Stimulated activated CD4-positive, alpha-beta T cell treated with anti-CD3 and anti-CD28 coated beads, Interleukin-12 subunit alpha, Interleukin-12 subunit beta, amount 100 ng/mL, for 48 hours (primary cell): Measurements from ENCODE around the gene TSR3.

Source experiments
- DNase-seq, 3 donors: peaks; one replicate each; pipeline ENCODE4 v3.0.0-alpha.2; 2020; ENCODE audit warnings: low read depth in 2 of 3, low spot score in 1 of 3

TSR3 gene

DNA sequence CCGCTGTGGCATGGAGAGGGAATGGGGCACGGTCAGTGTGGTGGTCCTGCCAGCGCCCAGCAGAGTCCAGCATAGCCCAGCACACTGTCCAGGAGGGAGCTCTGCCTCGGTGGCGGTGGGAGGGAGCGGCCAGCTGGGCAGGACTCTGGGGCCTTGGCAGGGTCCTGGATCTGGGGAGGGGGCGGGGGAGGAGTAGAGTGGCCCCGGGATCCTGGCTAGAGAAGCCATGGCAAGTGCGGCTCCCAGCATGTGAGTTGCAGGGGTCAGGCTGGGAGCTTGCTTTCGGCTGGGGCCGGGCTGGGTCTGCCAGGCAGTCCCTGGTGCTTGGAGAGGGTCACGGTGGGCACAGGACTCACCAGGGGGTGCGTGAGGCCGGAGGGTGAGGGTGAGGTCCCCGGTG lies 3.9 kb upstream of the TSR3 start:
- no peak for DNase-seq

DNA sequence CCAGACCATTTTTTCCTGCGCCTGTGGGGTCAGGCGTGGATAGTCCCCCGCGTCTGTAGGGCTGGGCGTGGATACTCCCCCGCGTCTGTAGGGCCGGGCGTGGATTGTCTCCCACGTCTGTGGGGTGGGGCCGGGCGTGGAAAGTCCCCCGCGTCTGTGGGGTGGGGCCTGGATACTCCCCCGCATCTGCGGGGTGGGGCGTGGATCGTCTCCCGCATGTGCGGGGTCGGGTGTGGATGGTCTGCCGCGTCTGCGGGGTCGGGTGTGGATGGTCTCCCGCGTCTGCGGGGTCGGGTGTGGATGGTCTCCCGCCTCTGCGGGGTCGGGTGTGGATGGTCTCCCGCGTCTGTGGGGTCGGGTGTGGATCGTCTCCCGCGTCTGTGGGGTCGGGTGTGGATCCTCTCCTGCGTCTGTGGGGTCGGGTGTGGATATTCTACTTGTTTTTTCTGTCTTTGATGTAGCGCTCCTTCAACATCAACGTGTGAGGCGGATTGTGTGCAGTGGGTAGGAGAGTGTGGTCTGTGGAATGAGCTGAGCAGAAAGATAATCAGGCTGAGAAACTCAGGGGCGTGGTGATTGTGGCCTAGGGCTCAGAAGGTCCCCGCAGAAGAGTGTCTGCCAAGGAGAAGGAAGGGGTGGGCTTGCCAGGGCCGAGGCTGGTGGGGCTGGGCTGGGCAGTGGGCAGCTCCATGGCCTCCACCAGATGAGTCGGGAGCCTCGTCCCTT lies 3.3 kb upstream of the TSR3 start:
- no peak for DNase-seq

DNA sequence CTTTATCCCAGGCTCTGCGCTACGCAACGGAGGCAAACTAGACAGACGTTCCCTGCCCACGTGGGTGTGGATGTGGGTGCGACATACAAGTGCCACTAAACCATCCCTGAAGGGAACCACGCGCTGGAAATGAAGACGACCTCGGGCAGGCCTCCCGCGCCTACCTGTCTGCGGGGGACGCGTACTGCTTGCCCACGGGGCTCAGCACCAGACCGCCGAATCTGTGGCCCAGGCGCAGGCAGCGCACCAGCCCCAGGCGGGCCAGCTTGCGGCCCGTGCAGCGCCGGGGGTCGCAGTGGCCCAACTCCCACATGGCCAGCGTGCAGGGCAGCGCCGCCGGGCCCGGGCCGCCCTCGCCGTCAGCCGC lies 480 bp downstream of the TSR3 start:
- no peak for DNase-seq

GRCh38 chr16:1350691-1351090 lies 987 bp downstream of the TSR3 start:
- DNase-seq = no peak

DNA sequence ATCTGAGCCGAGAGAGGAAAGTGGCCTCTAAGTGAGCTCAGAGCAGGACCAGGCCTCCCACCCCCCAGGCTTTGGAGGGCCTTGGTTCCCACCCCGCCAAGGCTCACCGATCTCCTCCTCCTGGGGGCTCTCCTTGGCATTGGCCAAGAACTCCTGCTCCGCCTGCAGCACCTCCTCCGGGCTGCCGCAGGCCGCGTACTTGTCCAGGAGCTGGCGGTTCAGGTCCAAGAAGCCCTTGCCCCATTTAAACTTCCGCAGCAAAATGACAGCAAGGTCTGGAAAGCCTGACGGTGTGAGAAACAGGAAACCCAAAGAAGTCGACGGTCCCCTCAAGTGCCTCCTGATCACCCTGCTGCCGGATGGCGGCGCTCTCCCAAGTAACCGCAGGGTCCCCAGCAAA lies 1.7 kb downstream of the TSR3 start:
- DNase-seq = no peak

GRCh38 chr16:1349351-1349750 lies 2.3 kb downstream of the TSR3 start:
- DNase-seq = no peak

DNA sequence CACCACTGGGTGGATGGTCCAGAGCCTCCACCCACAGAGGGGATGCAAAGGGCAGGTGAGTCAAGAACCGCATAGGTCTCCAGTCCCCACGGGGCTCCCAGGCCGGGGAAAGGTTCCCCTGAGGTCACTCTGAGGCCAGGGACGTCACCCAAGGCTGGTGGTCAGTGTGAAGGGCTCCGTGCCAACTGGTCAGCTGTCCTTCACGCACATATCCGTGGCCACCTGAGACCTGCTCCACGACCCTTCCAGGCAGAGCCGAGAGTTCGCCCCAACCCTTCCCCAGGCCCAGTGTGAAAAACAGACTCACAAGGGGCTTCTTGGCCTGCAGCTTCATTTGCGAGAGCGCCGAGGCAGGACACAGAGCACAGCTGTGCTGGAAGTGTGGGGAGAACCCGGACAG lies 2.8 kb downstream of the TSR3 start:
- DNase-seq = no peak

DNA sequence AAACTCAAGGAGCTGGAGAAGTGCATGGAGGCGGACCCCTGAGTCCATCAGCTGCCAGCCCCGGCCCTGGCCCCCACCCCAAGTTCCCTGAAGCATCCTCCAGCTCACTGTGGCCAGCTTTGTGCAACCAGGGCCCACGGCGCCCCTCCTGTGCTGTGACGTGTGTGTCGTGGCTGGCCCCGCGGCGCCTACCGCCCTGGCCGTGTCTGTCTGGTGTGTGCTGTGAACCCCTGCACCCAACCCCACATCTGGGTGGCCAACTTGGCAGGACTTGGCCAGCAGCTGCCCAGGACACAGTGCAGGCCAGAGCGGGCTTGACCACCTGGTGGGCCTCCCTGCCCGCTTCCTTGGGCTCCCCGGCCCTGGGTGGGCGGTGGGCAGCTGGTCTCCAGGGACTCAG lies 3.2 kb downstream of the TSR3 start:
- no peak for DNase-seq

GRCh38 chr16:1347962-1348361 lies 3.7 kb downstream of the TSR3 start:
- DNase-seq = no peak

- no peak for DNase-seq
Observed at GRCh38 chr16:1347286-1347855, 4.3 kb downstream of the TSR3 start.

DNA sequence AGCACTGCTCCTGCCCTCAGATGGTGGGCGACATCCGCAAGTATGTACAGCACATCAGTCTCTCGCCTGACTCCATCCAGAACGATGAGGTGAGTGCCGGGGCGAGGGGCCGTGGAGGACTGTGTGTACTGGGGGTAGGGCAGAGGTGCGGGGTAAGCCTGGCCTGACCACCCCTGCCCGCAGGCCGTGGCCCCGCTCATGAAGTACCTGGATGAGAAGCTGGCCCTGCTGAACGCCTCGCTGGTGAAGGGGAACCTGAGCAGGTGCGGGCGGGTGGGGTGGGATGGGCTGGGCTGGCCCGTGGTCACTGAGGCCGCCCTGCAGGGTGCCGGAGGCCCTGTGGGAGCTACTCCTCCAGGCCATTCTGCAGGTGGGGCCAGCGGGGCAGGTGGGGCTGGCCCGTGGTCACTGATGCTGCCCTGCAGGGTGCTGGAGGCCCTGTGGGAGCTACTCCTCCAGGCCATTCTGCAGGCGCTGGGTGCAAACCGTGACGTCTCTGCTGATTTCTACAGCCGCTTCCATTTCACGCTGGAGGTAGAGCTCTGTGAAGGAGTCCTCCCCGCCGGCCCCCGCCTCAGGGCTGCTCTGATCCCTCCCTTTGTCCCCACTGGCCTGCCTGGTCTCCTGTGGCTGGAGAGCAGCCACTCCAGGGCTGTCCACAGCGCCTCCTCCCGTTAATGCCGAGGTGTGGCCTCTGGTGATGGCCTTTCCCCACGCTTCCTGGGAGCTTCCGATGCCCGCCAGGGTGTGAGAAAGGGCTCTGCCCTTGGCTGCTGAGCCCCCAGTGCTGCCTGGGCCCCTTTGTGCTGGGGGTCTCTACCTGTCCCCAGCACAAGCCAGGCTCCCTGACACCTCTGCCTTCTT lies 5.0 kb downstream of the TSR3 start:
- no peak for DNase-seq

DNA sequence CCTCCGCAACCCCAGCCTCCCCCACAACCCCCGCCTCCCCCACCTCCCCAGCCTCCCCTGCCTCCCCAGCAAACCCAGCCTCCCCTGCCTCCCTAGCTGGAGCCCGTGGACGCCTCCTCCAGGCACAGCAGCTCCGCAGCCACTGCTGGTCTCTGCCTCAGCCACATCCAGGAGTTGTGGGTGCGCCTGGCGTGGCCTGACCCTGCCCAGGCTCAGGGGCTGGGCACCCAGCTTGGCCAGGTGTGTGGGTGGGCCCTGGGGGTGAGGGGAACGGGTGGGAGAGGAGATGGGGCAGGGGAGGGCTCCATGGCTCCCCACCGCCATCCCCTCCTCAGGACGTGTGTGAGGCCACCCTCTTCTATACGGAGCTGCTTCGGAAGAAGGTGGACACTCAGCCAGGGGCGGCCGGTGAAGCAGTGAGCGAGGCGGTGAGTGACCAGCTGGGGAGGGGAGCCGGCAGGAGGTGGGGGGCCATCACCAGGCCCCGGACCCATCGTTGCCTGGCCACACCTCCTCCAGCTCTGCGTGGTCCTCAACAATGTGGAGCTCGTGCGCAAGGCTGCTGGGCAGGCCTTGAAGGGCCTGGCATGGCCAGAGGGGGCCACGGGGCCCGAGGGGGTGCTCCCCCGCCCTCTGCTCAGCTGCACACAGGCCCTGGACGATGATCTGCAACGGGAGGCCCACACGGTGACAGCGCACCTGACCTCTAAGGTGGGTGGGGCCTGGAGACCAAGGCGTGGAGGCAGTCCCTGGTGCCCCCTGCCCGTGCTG lies 5.8 kb downstream of the TSR3 start:
- no peak for DNase-seq

DNA sequence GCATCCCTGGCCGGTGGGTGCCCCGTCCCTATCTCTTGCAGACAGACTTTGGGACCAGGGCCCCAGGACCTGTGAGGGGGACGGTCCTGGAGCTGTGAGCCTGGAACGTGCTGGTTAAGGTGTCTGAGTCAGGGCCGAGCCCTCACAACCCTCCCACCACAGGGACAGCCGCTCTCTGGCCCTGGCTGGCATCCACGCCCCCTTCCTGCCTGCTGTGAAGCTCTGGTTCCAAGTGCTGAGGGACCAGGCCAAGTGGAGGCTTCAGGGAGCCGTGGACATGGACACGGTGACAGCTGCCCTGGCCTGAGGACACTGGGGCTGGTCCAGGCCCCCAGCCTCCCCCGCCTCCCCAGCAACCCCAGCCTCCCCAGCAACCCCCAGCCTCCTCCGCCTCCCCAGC lies 6.6 kb downstream of the TSR3 start:
- DNase-seq = no peak

DNA sequence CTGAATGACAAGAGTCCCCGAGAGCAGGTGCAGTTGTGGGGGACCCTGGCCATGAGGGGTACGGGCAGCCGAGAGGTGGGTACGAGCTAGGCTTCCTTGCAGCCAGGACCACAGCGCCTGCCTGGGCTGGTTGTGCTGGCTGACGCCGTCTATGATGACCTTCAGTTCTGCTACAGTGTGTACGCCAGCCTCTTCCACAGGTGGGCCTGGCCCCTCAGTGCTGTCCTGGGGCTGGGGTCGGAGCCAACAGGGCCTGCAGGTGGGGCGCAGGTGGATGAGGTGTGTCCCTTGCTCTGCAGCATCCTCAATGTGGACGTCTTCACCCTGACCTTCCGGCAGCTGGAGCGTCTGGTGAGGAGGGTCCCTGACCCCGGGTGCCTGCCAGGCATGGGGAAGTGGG lies 7.2 kb downstream of the TSR3 start:
- no peak for DNase-seq

- DNase-seq = no peak
Observed at GRCh38 chr16:1343428-1344242, 8.0 kb downstream of the TSR3 start.

DNA sequence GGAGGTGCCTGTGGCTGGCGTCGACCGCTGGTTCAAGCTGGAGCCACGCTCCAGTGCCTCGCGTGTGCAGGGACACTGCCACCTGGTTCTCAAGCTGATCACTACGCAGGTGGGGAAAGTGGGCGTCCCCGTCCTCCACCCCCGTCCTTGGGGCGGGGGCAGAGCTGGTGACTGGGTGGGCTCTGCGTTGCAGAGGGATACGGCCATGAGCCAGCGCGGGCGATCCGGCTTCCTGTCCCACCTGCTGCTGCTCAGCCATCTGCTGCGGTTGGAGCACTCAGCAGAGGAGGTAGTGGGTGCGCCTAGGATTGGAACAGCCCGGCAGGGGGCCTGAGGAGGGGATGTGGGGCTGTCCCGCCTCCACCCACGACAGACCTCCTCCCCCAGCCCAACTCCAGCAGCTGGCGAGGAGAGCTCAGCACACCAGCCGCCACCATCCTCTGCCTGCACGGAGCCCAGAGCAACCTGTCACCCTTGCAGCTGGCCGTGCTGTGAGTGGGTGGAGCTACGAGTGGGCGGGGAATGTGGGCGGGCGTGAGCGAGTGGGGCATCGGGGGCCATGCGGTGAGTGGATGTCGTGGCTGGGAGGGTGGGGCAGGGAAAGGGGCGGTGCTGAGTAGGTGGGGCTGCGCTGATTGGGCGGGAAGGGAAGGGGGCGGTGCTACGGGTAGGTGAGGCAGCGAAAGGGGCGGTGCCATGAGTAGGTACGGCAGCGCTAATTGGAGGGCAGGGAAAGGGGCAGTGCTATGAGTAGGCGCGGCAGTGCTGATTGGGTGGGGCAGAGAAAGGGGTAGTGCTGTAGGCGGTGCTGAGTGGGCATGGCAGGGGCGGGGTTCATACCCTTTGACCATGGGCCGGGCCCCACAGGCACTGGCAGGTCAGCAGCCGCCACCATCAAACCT lies 8.9 kb downstream of the TSR3 start:
- DNase-seq = peak; percentile 85 to 91 (median 90)

- DNase-seq = no peak
Observed at GRCh38 chr16:1341495-1342420, 9.9 kb downstream of the TSR3 start.

GRCh38 chr16:1340730-1341494 lies 10.8 kb downstream of the TSR3 start:
- DNase-seq = no peak
